Measurements from ENCODE around the gene CRYGB. TPM values are rescaled to one million over a fixed set of nuclear protein-coding genes. Genes with fewer than 3 reads are reported as not detected.

CRYGB gene
- polyA plus RNA-seq, 1 of the 3 experiments (the other 2 are of a cell fraction), result not detected

- Histone ChIP-seq H3K9me3 (no peaks in the 10 kb centered on the region), H4K20me1 (ENCODE audit: insufficient read depth) (no peaks in the 10 kb centered on the region), H3K36me3 (replicated peaks in 1 of 2; ENCODE audit: control insufficient read depth in 1 of 2, insufficient read depth in 2 of 2, low read length in 1 of 2) (no peaks in the 10 kb centered on the region), H3K4me2 (no peak overlapping the region), H3F3A (replicated peaks; ENCODE audit: insufficient read depth) (peaks cover 3% of the 10 kb centered on the region), H3K79me2 (ENCODE audit: insufficient read depth) (no peaks in the 10 kb centered on the region), H3K27ac (ENCODE audit: low read depth in 2 of 2, low read length in 1 of 2) (no peak overlapping the region), H3K9ac (no peak overlapping the region), H3K27me3 (ENCODE audit: insufficient read depth) (no peaks in the 10 kb centered on the region), H3K4me3 (ENCODE audit: low read depth in 2 of 2, low read length in 1 of 2) (no peak overlapping the region), H2AFZ (ENCODE audit: low read depth) (no peak overlapping the region), H3K9me2 (no peaks in the 10 kb centered on the region), H3K4me1 (ENCODE audit: control insufficient read depth in 1 of 2, insufficient read depth in 2 of 2, low read depth in 1 of 2, low read length in 1 of 2) (peaks cover 0 to 16% of the 10 kb centered on the region in 2 experiments; a peak in 2 of 4 replicates)
- ChIA-PET POLR2A (no interaction called here), CTCF (interaction anchor here (0.6 kb wide), 1 partner anchor 178 kb away, joined by 3 read pairs; no protein-coding TSS in a partner anchor)
- 93% methylated on average over 4 of the region's 4 CpGs for WGBS (ENCODE audit: low lambda C conversion rate)
- no peak for TF ChIP-seq FOSL2 (IDR thresholded peaks at IDR 0.05; ENCODE audit: borderline replicate concordance, low read depth)
- no peak for TF ChIP-seq GABPA (IDR thresholded peaks at IDR 0.05; ENCODE audit: low read depth)
- no peak for TF ChIP-seq NRF1 (IDR thresholded peaks at IDR 0.05; ENCODE audit: low read depth, low read length)
- TF ChIP-seq SIN3A (IDR thresholded peaks at IDR 0.05; ENCODE audit: borderline replicate concordance, low read depth, low read length), result no peak
- TF ChIP-seq ELF1 (IDR thresholded peaks at IDR 0.05), result no peak
- TF ChIP-seq IRF3 (IDR thresholded peaks at IDR 0.05; ENCODE audit: low read depth, low read length), result no peak
- no peak for TF ChIP-seq RCOR1 (IDR thresholded peaks at IDR 0.05; ENCODE audit: low read length)
- TF ChIP-seq ZBTB33 (IDR thresholded peaks at IDR 0.05; ENCODE audit: borderline replicate concordance, low read depth), result no peak
- TF ChIP-seq EZH2phosphoT487 (IDR thresholded peaks at IDR 0.05; ENCODE audit: borderline replicate concordance, low read depth), result no peak
- no peak for TF ChIP-seq CTCF (IDR thresholded peaks at IDR 0.05)
- no peak for TF ChIP-seq YY1 (IDR thresholded peaks at IDR 0.05; ENCODE audit: low read depth)
- no peak for TF ChIP-seq CHD2 (IDR thresholded peaks at IDR 0.05; ENCODE audit: low read length, partially characterized antibody)
- DNase-seq, result no peak
Observed at GRCh38 chr2:208127090-208127489, 18.9 kb downstream of the CRYGB start.

GRCh38 chr2:208125251-208125650, 20.7 kb downstream of the CRYGB start:
- H3K27me3 ChIP-seq (ENCODE audit: insufficient read depth), result no peaks in the 10 kb centered on the region
- ChIA-PET POLR2A (no interaction called here), CTCF (interaction anchor here (0.7 to 1.0 kb wide), 4 partner anchors 23 to 50 kb away, joined by 3 to 4 read pairs (median 3); no protein-coding TSS in a partner anchor)
- DNase-seq, result no peak
- no peaks in the 10 kb centered on the region for H3K36me3 ChIP-seq (replicated peaks in 1 of 2; ENCODE audit: control insufficient read depth in 1 of 2, insufficient read depth in 2 of 2, low read length in 1 of 2)
- TF ChIP-seq CHD2 (IDR thresholded peaks at IDR 0.05; ENCODE audit: low read length, partially characterized antibody), result no peak
- TF ChIP-seq PBX3 (IDR thresholded peaks at IDR 0.05), result no peak
- TF ChIP-seq TEAD4 (IDR thresholded peaks at IDR 0.05; ENCODE audit: borderline replicate concordance, insufficient read depth), result no peak
- TF ChIP-seq SMC3 (IDR thresholded peaks at IDR 0.05; ENCODE audit: low read depth, low read length), result no peak
- TF ChIP-seq TAF1 (IDR thresholded peaks at IDR 0.05; ENCODE audit: borderline replicate concordance, low read depth, low read length), result no peak
- no peak for TF ChIP-seq EZH2phosphoT487 (IDR thresholded peaks at IDR 0.05; ENCODE audit: borderline replicate concordance, low read depth)
- no peak for TF ChIP-seq MXI1 (IDR thresholded peaks at IDR 0.05; ENCODE audit: low read depth, low read length)
- no peak for TF ChIP-seq EP300 (IDR thresholded peaks at IDR 0.05; ENCODE audit: borderline replicate concordance in 1 of 2, low read depth in 1 of 2, low read length in 1 of 2)
- no peak for TF ChIP-seq JUND (IDR thresholded peaks at IDR 0.05)
- no peak for TF ChIP-seq ZBTB33 (IDR thresholded peaks at IDR 0.05; ENCODE audit: borderline replicate concordance, low read depth)
- TF ChIP-seq FOSL2 (IDR thresholded peaks at IDR 0.05; ENCODE audit: borderline replicate concordance, low read depth), result no peak
- no peaks in the 10 kb centered on the region for H3K9me2 ChIP-seq
- 82% methylated on average over 4 of the region's 4 CpGs for WGBS (ENCODE audit: low lambda C conversion rate)
- H3K27ac ChIP-seq (ENCODE audit: low read depth in 2 of 2, low read length in 1 of 2), result no peak overlapping the region
- no peak overlapping the region for H2AFZ ChIP-seq (ENCODE audit: low read depth)
- H3K9ac ChIP-seq, result no peak overlapping the region
- no peaks in the 10 kb centered on the region for H4K20me1 ChIP-seq (ENCODE audit: insufficient read depth)
- peaks cover 3% of the 10 kb centered on the region for H3F3A ChIP-seq (replicated peaks; ENCODE audit: insufficient read depth)
- H3K4me2 ChIP-seq, result no peak overlapping the region
- no peak overlapping the region for H3K4me3 ChIP-seq (ENCODE audit: low read depth in 2 of 2, low read length in 1 of 2)
- no peaks in the 10 kb centered on the region for H3K9me3 ChIP-seq
- H3K4me1 ChIP-seq (ENCODE audit: control insufficient read depth in 1 of 2, insufficient read depth in 2 of 2, low read depth in 1 of 2, low read length in 1 of 2), result peaks cover 0 to 12% of the 10 kb centered on the region in 2 experiments; a peak in 2 of 4 replicates
- H3K79me2 ChIP-seq (ENCODE audit: insufficient read depth), result no peaks in the 10 kb centered on the region
